C4-2B (cell line): ENCODE measurements around the gene NT5C1A.

Source experiments
- CTCF ChIP-seq: fragments of 450-650 bp; conservative IDR thresholded peaks from 2 replicates; pipeline ENCODE4 v1.5.1; 2017; ENCODE audit warnings: mild to moderate bottlenecking
- ZFX ChIP-seq: fragments of 450-650 bp; IDR thresholded peaks from 2 replicates; pipeline ENCODE4 v1.6.1; 2017

DNA sequence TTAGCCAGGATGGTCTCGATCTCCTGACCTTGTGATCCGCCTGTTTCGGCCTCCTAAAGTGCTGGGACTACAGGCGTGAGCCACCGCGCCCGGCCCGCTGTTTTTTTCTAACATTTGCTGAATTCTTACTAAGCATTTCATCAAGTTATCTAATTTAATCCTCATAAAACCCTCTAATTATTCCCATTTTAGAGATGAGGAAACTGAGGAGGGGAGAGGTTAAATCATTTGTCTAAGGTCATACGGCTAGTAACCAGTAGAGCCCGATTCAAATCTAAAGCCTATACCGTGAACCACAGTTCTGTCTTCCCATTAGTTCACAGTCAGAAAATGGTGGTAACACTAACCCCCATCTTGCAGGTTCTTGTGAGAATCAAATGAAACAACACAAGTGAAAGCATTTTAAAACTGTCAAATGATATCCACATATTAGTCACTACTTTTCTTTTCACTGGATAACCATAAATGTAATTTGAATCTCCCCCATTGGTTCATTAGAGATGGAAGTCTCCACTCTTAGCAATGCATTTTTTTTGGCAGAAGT, 43.0 kb downstream of the NT5C1A start:
- TF ChIP-seq CTCF = no peak
- TF ChIP-seq ZFX = no peak
